Measurements from ENCODE around the gene ACKR1.

ACKR1 gene, protein sequence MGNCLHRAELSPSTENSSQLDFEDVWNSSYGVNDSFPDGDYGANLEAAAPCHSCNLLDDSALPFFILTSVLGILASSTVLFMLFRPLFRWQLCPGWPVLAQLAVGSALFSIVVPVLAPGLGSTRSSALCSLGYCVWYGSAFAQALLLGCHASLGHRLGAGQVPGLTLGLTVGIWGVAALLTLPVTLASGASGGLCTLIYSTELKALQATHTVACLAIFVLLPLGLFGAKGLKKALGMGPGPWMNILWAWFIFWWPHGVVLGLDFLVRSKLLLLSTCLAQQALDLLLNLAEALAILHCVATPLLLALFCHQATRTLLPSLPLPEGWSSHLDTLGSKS

DNA sequence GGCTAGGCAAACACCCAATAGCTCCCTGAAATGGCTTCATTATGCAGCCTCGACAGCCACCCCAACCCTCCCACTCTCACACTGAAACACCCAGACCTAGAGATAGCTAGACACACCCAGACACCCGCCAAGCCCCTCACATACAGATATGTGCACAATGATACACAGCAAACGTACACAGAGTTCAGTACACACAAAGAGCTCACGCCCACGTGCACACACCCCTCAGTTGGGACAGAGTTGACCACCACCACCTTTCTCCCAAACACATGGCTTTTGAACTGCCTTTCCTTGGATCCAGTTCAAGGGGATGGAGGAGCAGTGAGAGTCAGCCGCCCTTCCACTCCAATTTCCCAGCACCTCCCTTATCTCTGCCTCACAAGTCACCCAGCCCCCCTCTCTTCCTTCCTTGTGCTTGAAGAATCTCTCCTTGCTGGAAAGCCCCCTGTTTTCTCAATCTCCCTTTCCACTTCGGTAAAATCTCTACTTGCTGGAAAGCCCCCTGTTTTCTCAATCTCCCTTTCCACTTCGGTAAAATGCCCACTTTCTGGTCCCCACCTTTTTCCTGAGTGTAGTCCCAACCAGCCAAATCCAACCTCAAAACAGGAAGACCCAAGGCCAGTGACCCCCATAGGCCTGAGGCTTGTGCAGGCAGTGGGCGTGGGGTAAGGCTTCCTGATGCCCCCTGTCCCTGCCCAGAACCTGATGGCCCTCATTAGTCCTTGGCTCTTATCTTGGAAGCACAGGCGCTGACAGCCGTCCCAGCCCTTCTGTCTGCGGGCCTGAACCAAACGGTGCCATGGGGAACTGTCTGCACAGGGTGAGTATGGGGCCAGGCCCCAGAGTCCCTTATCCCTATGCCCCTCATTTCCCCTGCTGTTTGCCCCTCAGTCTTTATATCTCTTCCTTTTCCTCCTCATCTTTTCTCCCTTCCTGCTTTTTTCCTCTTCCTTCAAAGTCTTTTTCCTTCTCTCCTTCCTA, at the start of gene ACKR1:
Gene ACKR1 (plus strand): TSS at position 715 of the 981 bp plus-strand sequence. CDS start 85 bp downstream, at position 800.
- no peak for DNase-seq

DNA sequence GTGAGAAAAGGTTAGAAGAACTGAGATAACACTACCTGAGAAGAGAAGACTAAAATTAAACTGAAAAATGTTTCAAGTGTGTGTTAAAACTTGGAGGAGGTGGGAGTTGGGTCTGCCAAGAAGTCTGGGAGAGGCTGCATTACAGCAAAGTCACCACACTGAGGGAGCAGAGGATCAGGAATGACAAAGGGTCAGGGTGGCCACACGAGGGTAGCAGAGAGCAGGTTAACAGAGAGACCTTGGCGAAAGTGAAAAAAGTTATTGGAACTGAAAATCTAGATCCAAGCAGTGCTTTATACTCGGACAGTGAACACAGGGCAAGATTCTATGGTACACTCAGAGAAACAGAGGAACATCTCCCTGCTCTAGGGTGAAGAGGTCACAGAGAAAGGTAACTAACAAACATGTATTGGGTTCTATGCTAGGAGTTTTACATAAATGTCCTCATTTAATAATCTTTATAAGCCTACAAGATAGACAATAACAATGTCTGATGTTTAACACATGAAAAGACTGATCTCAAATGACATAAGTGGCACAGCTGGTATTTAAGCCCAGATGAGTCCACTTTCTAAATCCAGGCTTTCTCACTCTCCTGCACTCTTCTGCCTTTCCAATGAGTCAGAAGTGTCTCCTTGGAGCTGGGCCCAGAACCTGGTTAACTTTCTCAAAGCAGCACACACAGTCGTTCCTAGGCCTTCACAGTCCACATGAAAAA, 43.5 kb upstream of the ACKR1 start:
- DNase-seq: peak; percentile 49

DNA sequence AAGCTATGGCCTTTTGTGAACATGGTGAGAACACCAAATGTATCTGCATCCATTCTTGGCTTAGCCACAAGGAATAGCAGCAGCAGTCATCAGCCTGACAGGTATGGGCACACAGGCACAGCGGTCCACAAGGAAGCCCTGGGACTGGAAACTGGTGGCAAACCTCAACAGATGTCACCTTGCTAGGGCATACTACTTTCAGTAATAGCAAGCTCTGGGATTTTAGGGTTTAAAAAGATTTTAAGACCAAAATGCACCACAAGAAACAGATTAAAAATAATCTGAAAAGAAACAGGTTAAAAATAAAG, 43.0 kb upstream of the ACKR1 start:
- DNase-seq: no peak

DNA sequence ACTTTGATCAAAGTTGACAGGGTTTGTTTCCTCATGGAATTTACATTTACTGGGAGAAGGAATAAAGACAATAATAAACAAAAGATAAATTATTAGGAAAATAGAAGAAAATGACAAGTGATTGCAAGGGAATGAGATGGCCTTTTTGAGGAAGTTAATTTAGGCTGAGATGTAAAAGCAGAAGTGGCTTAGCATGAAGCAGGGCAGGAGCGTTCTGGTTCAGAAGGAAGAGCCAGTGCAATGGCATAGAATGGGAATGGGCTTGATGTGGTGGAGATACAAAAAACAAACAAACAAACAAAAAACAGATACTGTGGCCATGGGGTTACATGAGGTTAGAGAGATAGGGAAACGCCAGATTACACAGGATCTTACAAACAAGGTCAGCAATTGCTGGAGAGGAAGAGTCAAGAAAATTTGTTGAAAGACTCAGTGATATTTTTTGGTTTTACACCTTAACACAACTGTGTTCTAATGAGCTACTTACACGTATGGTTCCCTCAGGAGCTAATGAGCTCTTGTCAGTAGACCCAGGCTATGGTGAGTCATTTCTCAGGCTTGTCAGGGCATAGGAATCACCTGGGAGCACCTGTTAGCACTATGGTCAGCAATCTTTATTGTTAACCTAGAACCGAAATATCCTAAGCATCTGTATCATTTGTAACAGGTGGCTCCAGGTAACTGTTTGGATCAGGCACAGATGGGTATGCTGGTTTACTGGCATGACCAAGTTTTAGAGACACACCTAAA, 42.0 kb upstream of the ACKR1 start:
- DNase-seq: no peak

DNA sequence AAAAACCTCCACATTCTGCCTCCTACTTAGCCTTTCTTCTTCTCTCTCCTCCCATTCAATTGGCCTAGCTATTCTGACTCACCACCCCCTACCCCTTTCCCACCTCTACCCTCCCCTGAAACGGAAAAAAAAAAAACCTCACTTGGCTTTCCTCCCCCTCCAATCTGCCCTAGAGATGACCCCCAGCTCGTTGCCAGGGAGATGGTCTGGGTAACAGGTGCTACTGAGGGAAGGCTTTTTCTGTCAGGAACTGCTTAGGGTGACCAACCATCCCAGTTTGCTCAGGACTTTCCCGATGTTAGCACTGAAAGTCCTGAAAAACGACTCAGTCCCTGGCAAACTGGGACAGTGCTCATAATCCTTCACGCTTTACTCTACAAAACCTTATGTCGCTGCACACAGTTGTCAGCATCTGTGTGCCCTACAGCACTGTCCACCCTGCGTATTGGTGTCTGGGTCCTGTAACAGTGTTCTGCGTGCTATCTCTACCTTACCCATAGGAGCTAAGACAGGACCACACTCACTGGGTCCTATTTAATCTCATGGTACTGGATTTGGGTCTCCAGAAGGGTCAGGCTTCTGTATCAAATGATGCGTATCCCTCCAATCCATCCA, 41.0 kb upstream of the ACKR1 start:
- DNase-seq: no peak

DNA sequence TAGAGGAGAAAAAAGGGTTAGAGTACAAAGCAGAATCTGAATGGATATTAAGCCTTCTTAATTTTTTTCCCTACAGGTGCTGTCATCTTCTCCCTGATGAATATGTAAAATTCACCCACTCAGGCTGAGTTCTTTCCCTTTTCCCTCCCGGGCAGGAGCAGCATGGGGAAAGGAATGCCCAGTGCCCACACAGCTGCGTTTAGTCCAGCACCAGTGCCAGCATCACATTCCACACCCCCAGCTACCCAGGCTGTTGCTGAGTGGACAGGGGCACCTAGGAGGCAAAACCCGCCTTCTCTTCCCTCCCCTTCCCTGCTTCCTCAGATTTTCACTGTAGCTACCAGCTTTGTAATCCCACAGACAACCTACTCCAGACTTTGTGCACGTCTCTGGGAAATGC, 36.6 kb upstream of the ACKR1 start:
- no peak for DNase-seq

DNA sequence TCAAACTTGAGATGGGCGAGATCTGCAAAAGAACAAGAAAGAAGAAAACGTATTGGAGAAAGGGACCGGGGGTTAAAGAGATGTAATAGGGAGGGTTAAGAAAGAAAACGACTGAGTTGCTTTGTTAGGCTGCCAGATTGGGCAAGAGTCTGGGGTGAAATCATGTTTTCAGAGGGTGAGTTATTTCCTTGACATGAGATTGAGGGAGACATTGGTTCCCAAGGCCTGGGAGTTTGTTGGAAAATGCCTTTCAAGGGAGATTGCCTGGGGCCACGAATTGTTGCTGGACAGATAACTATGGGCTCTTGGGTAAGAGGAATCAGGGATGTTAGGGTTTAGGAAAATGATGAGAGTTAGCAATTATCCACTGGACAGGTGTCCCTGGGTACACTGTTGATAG, 34.0 kb upstream of the ACKR1 start:
- no peak for DNase-seq

DNA sequence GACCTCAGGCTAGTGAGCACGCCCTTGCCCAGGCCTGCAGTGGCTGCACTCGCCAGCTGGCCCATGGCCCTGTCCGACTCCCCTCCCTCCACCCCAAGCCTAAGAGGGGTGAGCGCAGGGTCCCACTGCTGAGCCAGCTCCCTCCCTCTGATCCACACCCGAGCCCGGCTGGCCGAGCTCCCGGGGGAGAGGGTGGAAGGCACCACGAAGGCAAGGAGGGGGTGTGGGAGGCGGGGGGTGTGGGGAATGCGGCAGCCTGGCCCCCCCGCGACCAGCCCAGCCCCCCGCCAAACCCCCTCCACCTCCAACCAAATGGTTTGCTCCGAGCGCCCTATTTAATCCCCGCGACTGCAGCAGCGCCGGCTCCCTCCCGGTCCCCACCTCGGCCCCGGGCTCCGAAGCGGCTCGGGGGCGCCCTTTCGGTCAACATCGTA, 33.4 kb upstream of the ACKR1 start, which contains the start of gene CADM3:
Gene CADM3 (plus strand): TSS at position 362 of the 434 bp plus-strand sequence. CDS start 151 bp downstream, outside the sequence.
- DNase-seq: no peak

DNA sequence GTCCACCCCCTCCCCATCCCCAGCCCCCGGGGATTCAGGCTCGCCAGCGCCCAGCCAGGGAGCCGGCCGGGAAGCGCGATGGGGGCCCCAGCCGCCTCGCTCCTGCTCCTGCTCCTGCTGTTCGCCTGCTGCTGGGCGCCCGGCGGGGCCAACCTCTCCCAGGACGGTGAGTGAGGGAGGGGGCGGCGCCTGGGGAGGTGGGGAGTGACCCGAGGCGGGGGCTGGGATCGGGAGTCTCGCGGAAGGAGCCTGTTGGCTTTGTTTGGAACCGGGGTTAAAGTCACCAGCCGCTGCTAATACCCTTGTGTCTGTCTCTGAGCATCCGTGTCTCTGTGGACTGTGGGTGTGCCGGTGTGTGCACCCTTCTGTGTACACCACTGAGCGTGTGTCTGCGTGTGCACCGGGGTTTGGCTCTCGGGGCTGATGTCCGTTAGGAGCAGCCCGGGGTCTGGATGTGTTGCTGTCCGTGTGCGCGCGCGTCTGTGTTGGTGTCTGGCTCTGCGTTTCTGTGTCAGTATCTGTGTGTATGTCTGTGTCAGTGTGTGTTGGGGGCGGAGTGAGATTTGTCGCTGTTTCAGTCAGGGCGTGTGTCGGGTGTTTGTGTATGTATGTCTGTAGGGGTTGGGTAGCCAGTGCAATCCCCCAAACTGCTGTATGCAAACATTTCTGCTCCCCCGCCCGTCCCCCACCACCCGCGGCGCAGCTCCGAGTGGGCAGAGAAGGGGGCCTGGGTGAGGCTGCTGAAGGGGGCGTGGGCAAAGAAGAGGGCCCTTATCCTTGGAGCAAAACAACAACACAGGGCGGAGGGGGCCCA, 32.8 kb upstream of the ACKR1 start:
- DNase-seq: no peak

DNA sequence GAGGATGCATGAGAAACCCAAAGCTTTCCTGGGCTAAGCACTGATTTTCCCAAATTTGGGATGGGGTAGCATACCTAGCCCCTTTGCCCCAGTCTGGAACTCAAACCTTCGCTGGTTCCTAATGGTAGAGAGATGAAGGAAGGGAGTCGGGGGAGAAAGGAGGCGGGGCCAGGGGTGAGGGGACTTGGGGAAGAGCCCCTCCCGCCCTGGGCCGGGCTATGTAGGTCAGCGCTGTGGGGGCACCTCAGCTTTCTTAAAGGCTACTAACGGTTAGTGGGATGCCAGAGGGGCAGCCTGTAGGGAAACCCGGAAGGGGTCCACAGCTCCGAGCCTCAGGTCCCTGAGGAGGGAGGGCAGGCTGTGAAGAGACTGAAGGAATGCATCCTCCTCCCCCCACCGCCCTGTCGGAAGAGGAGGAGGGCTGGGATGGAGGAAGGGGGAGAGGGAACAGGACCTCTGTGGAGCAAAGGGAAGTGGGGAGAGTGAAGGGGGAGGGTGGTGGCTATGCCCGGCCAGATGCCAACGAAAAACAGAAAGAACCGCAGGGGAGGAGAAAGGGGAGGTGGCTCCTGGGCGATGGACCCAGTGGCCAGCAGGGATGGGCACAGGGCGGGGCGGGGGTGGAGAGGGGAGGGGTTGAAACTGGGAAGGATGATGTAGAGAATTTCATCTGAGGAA, 31.9 kb upstream of the ACKR1 start:
- no peak for DNase-seq

DNA sequence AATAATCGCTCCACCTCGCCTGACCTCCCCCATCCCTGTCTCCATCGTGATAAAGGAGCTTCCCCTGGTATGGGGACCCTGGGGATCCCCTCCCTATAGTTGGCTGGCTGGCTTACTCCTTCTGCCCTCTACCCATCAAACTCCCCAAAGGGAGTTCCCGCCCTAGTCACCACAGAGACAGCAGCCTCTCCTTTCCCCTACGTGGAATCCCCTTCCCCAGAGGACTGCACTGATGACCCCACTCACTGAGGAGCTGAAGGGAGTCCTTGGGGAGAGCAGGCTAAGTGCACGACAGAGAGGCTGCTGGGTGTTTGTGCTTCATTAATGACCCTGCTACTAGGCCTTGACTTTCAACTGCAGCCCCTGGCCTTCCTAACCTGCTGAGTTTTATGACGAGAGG, 31.4 kb upstream of the ACKR1 start:
- DNase-seq: no peak

DNA sequence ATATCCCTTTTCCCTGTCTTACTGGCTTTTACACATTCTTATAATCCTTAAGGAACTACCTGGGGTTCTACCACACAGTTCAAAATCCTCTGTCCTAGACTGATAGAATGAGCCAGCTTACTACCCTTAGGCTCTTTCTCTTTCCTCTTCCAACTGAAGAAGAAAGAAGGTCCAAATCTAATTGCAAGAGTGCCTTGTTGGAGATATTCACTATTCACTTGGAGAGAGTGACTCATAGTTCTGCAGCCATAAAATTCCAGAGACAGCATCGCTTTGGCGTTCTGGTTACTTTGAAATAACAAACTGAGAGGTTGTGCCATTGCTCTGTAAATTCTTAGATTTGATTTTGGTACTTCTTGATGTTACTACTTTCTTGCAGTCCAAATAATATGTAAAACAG, 29.1 kb upstream of the ACKR1 start:
- DNase-seq: no peak

DNA sequence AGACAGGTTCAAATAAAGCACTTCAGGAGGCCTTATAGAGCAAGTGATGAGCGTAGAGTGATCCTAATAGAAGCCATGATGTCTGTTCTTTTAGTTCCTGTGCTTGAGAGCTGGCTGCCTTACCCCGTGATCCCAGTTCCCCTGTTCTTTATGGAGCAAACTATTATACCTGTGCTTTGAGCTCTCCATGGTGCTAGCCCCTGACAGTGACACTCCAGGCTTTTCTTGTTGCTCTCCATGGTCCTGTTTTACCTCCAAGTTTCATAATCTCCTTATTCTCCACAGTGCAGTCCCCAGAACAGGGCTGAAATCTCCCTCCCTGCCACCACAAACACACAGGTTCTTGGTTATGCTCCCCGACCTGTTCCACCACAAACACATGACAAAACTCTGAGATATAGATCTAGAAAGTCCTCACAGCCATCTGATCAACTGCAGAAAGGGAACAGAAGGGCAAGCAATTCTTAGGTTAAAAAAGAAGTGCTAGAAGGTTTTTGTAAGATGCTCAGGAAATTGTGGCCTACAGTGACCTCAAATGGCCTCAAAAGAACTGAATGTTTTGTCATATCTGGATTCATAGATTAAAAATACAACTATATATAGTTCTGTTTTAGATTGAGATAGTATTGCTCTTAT, 27.3 kb upstream of the ACKR1 start:
- DNase-seq: no peak

DNA sequence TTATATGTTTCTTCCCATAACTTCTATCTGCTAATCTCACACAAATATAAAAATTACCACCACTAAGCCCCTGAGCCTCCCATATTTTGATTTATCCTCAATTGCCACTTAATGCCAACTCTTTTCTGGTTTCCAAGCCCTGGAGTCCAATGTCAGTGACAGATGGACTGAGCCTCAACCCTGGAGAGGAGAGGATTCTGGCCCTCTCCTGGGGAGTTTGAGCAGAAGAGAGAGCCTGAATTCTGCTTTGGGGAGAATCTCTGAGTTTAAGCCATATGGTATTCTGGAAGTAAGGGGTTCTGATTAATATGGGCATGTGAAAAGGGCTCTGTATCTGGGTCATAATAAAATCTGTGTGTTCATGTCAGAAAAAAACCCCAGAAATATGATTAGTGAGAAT, 24.8 kb upstream of the ACKR1 start:
- DNase-seq: no peak

DNA sequence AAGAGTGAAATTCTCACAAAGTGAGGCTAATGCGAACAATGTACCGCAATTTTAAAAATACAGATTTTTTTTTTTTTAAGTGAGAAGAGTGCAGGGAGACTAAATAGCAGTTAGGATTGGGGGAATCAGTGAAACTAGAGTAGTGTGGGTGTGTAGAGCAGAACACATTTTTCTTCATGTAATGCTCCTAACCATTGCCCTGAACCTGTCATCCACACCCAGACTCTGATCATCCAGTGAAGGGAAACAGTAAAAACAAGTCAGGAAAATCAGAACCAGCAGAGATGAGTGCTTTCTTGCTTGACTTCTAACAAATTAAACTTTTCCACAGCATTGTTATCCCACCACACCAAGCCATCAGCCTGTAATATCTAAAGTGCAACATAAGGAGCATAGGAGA, 24.2 kb upstream of the ACKR1 start:
- DNase-seq: no peak

DNA sequence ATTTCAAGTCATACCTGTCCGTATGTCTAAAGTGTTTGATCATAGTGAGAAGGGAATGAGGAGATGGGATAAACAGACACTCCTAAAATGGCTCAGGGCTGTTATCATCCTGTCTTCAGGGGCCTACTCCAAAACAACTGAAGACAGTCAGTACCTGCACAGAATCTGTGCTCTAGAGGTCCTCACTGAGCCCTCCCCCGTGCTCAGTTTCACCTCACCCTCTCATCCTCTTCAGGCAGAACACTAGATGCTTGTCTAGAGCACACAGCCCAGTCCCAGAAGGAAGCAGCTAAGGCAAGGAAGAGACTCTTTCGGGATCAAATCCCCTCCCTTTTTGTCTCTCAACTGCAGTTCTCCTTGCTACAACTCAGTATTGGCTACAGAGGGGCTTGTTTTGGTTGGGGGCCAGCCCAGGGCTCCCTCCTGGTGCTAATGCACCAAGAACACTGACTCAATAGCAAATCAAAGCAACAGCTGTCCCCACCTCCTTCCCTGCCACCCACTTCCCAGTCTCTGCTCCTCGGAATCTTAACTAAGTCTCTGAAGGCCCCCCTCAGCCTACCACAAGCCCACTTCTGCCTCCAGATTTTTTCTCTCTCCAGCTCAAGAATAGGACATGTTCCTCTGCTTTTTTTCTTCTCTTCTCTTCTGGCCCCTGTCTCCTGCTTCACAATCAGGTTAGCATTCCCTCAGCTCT, 23.2 kb upstream of the ACKR1 start:
- no peak for DNase-seq

DNA sequence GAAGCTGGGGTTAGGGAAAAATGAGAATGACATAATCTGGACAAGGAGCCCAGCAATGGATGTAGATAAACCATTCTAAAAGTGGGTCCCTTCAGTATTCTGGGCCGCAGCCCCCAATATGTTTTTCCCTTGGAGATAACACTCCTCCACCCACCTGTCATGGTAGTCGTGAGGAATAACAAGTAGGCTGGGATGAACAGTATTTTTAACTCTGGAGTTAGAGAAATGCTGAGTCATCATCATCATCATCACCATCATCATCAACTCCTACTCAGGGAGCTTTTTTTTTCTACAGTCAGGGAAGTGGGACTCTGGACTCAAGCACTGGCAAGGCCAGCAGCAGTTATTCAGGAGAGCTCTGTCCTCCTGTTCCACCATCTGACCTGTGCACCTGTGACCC, 20.5 kb upstream of the ACKR1 start:
- no peak for DNase-seq

DNA sequence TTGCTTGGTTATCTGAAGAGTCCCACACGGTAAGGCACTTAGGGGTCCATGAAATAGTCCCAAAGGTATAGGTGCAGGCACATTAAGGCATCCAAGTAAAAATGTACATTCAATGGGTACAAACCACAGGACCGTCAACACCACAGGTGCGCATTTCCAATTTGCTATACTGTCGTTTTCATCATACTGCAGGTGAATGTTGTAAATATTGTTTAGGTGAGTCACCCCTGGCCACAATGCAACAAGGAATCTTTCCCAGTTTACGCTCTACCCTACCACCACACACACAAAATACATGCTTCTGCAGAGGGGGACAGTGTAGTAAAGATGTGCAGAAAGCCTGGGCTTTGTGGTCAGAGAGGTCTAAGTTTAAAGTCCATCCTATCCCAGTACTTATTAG, 19.6 kb upstream of the ACKR1 start:
- DNase-seq: no peak

DNA sequence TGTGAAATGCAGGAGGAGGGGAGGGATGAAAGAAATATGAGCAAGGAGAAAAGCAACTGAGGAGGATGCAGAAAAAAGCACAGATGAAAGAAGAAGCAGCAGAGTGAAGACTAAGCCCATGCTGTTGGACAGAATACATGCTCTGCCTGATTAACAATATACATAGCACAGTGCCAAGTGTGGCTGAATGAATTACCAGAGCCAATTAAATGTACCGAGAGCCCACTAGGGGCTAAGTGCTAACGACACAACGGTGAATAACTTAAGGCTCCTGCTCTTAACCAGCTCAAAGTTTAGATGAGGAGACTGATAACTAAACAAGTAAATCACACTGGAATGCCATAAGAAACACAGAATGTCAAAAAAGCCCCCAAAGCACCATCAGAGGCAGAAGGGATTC, 17.6 kb upstream of the ACKR1 start:
- no peak for DNase-seq

Data from NCI-H2029 treated with DMSO at 0.1 percent for 48 hours (cell line).